ENCODE results near the gene CHRND.

Gene CHRND

GRCh38 chr2:232575404-232575746, 49.4 kb downstream of the CHRND start:
- Histone ChIP-seq H3K27ac (ENCODE audit: low read length) (no peak overlapping the region), H3K9me3 (ENCODE audit: insufficient read depth, low read length, severe bottlenecking) (no peaks in the 10 kb centered on the region), H2AFZ (ENCODE audit: low read depth, low read length) (no peak overlapping the region), H3K9ac (ENCODE audit: low read depth, low read length) (no peak overlapping the region), H3K79me2 (ENCODE audit: insufficient read depth, low read length) (no peaks in the 10 kb centered on the region), H3K4me2 (ENCODE audit: insufficient read depth, low read length) (no peak overlapping the region), H3K4me3 (ENCODE audit: low read depth in 1 of 2, low read length in 2 of 2) (no peak overlapping the region), H3K4me1 (ENCODE audit: insufficient read depth, low read length) (no peaks in the 10 kb centered on the region), H4K20me1 (ENCODE audit: insufficient read depth, low read length) (no peaks in the 10 kb centered on the region), H3K36me3 (ENCODE audit: insufficient read depth, low read length) (peaks cover 35% of the 10 kb centered on the region; the same call in 1 of the 2 replicates), H3K27me3 (ENCODE audit: insufficient read depth, low read length, poor library complexity) (no peaks in the 10 kb centered on the region)
- DNase-seq (no peak), ATAC-seq (ENCODE audit: insufficient read depth, low read depth) (no peak)
- TF ChIP-seq CTCF (IDR thresholded peaks at IDR 0.05; ENCODE audit: borderline replicate concordance, extremely low read depth, low read length, poor library complexity, severe bottlenecking), result no peak
- TF ChIP-seq EZH2 (IDR thresholded peaks at IDR 0.05; ENCODE audit: borderline replicate concordance, low read depth, low read length, severe bottlenecking), result no peak

DNA sequence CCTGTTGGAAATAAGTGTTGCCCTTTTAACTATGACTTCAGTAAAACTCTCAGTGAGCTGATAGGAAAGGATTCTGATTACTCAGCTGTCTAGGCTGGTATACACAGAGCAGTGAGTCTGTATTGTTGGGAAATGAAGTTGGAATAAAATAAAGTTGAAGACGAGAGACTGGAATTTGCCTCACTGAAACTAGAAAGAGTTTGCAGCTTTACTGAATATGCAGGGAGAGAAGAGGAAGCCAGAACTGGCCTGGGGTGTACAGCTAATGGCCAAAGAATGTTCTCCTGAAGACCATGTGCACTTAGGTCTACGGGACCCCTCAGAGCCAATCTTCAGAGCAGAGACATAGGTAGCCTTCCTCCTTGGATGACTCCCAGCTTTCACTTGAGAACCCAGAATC, 51.0 kb downstream of the CHRND start:
- Histone ChIP-seq H3K4me1 (ENCODE audit: insufficient read depth, low read length) (no peaks in the 10 kb centered on the region), H3K79me2 (ENCODE audit: insufficient read depth, low read length) (no peaks in the 10 kb centered on the region), H3K27me3 (ENCODE audit: insufficient read depth, low read length, poor library complexity) (no peaks in the 10 kb centered on the region), H3K4me2 (ENCODE audit: insufficient read depth, low read length) (no peak overlapping the region), H3K27ac (ENCODE audit: low read length) (no peak overlapping the region), H2AFZ (ENCODE audit: low read depth, low read length) (no peak overlapping the region), H3K9ac (ENCODE audit: low read depth, low read length) (no peak overlapping the region), H4K20me1 (ENCODE audit: insufficient read depth, low read length) (no peaks in the 10 kb centered on the region), H3K9me3 (ENCODE audit: insufficient read depth, low read length, severe bottlenecking) (no peaks in the 10 kb centered on the region), H3K36me3 (ENCODE audit: insufficient read depth, low read length) (peaks cover 37% of the 10 kb centered on the region), H3K4me3 (ENCODE audit: low read depth in 1 of 2, low read length in 2 of 2) (no peak overlapping the region)
- ATAC-seq (ENCODE audit: insufficient read depth, low read depth) (no peak), DNase-seq (no peak)
- TF ChIP-seq CTCF (IDR thresholded peaks at IDR 0.05; ENCODE audit: borderline replicate concordance, extremely low read depth, low read length, poor library complexity, severe bottlenecking) (no peak), EZH2 (IDR thresholded peaks at IDR 0.05; ENCODE audit: borderline replicate concordance, low read depth, low read length, severe bottlenecking) (no peak)

DNA sequence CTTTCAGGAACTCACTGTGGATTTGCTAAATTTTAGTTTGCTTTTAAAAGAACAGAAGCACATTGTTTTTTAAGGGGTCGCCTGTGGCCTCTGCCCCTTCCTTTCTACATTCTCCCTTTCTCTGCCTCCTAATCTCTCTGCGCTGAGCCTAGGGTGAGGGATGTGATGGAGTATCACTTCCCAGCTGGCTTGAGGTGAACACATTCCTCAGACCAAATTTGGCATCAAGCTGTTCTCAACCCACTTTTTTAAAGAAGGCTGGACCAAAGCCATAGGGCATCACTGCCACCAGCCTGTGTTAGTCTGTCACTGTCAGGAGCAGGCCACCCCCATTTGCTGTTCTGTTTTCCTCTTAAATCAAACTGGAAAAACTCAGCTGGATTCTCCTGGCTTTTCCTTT, 51.9 kb downstream of the CHRND start:
- Histone ChIP-seq H3K4me1 (ENCODE audit: insufficient read depth, low read length) (no peaks in the 10 kb centered on the region), H4K20me1 (ENCODE audit: insufficient read depth, low read length) (no peaks in the 10 kb centered on the region), H3K4me2 (ENCODE audit: insufficient read depth, low read length) (no peak overlapping the region), H3K79me2 (ENCODE audit: insufficient read depth, low read length) (no peaks in the 10 kb centered on the region), H3K27me3 (ENCODE audit: insufficient read depth, low read length, poor library complexity) (no peaks in the 10 kb centered on the region), H3K36me3 (ENCODE audit: insufficient read depth, low read length) (peaks cover 36% of the 10 kb centered on the region), H2AFZ (ENCODE audit: low read depth, low read length) (no peak overlapping the region), H3K9ac (ENCODE audit: low read depth, low read length) (no peak overlapping the region), H3K9me3 (ENCODE audit: insufficient read depth, low read length, severe bottlenecking) (no peaks in the 10 kb centered on the region), H3K27ac (ENCODE audit: low read length) (no peak overlapping the region), H3K4me3 (ENCODE audit: low read depth in 1 of 2, low read length in 2 of 2) (no peak overlapping the region)
- TF ChIP-seq EZH2 (IDR thresholded peaks at IDR 0.05; ENCODE audit: borderline replicate concordance, low read depth, low read length, severe bottlenecking), result no peak
- no peak for TF ChIP-seq CTCF (IDR thresholded peaks at IDR 0.05; ENCODE audit: borderline replicate concordance, extremely low read depth, low read length, poor library complexity, severe bottlenecking)
- ATAC-seq (ENCODE audit: insufficient read depth, low read depth) (no peak), DNase-seq (no peak)

DNA sequence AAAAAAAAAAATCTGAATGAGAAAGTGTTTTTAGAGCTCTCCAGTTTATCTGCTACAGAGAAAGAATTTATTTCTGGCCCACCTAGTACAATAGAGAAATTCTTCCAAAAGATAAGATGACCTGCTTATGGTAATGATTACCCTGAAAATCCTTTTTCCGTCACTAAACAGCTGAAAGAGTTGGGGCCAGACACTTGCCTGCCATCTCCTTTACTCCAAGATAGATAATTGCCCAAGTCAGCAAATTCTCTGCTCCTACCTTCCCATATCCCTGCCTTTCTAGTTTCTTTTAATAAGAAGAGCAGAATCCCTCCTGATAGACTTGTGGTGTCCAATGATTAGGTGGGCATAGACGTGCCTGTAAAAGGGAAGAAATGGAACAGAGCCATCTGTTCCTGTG, 52.7 kb downstream of the CHRND start:
- Histone ChIP-seq H4K20me1 (ENCODE audit: insufficient read depth, low read length) (no peaks in the 10 kb centered on the region), H2AFZ (ENCODE audit: low read depth, low read length) (no peak overlapping the region), H3K36me3 (ENCODE audit: insufficient read depth, low read length) (peaks cover 30% of the 10 kb centered on the region), H3K9ac (ENCODE audit: low read depth, low read length) (no peak overlapping the region), H3K27ac (ENCODE audit: low read length) (no peak overlapping the region), H3K4me3 (ENCODE audit: low read depth in 1 of 2, low read length in 2 of 2) (no peak overlapping the region), H3K27me3 (ENCODE audit: insufficient read depth, low read length, poor library complexity) (no peaks in the 10 kb centered on the region), H3K4me1 (ENCODE audit: insufficient read depth, low read length) (no peaks in the 10 kb centered on the region), H3K79me2 (ENCODE audit: insufficient read depth, low read length) (no peaks in the 10 kb centered on the region), H3K4me2 (ENCODE audit: insufficient read depth, low read length) (no peak overlapping the region), H3K9me3 (ENCODE audit: insufficient read depth, low read length, severe bottlenecking) (no peaks in the 10 kb centered on the region)
- no peak for DNase-seq
- TF ChIP-seq CTCF (IDR thresholded peaks at IDR 0.05; ENCODE audit: borderline replicate concordance, extremely low read depth, low read length, poor library complexity, severe bottlenecking) (no peak), EZH2 (IDR thresholded peaks at IDR 0.05; ENCODE audit: borderline replicate concordance, low read depth, low read length, severe bottlenecking) (no peak)
- no peak for ATAC-seq (ENCODE audit: insufficient read depth, low read depth)
